ENCODE data around the gene CD8B.

Gene CD8B

DNA sequence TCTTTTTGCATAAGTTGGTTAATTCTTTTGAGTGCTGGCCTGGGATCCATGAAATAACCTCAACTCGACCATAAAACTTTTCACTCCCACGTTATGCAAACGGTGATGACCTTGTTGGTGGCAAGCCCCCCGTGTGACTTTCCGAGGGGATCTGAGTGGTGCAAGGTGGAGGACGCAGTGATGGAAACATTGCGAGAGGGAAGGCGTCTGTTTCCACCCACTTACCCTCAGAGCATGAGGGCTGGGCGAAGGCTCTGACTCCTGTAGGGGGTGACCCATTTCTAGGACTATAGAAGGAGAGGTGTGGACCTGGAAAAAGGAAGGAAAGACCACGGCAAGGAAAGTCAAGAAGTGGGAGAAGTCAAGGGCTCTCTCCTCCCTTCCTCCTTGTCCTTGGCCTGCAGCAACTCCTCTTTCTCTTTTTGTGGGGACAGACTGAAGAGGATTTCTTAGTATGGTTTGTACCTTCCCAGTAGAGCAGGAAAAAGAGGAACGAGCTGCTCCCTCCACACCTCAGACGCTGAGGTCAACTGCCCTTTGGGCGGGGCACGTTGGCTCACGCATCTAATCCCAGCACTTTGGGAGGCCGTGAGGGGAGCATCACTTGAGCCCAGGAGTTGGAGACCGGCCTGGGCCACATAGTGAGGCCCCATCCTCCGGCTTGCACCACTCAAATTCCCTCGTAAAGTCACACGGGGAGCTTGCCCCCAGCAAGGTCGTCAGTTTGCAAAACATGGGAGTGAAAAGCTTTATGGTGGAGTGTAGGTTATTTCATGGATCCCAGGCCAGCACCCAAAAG lies 55.4 kb downstream of the CD8B start:
- DNase-seq (peak; percentile 67), ATAC-seq (peak; percentile 42)

GRCh38 chr2:86800856-86801567 lies 60.7 kb downstream of the CD8B start:
- DNase-seq = no peak
- ATAC-seq = no peak

DNA sequence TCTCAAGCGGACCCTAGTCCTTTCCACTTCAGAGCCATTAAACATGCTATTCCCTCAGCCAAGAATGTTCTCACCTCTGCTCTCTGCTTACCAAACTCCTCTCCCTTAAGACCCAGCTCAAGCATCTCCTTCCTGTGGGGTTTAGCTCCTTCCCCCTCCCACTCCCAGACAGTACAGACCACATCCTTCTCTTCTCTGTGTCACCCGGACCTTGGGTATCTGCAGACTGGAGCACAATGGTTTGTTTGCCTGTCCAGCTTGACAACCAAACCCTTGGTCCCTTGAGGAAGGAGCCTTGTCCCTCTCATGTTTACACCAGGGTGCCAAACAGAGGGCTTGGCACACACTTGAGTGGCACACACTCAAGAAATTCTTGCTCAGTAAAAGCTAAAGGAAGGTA lies 66.8 kb downstream of the CD8B start:
- ATAC-seq (peak; percentile 42), DNase-seq (peak; percentile 21)

DNA sequence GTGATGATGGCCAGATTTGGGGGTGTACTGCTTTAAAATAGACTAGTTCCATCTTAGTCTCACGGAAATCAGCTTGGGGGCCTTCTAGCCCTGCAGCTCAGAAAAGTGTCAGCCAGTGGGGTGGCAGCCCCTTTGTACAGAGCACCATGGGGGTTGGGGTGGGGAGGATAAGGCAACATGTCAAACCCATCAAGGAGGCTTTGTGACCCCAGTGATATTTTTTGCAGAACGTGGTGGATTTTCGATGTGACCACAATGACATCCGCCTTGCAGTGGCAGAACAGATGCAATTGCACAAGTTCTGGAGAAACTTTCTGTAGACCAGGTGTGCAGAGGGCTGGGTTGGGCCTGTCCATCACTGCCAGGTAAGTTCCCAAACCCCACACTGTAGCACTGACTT lies 67.9 kb downstream of the CD8B start:
- DNase-seq = peak; percentile 38
- ATAC-seq = peak; percentile 5

DNA sequence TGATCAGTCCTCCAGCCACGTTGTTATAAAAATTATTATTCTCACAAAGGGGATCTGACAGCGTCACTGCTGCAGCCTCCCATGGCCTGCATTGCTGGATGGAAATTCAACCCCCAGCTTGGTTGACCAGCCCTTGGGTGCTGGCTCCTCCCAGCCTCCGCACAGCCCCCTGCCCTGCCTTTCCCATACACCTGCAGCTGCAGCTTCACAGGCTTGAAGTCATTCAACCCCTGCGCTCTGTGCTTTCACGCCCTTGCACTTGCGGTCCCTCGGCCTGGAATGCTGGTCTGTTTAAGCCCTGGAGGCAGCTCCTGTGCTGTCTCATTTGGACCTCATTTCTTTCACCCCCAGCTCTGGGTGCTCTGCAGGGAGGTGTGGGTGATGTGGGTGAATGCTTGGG lies 70.1 kb downstream of the CD8B start:
- ATAC-seq = peak; percentile 2
- peak; percentile 39 for DNase-seq

- ATAC-seq (peak; percentile 44), DNase-seq (peak; percentile 82)
These were observed 70.8 kb downstream of the CD8B start, which contains the start of gene CD8A for GRCh38 chr2:86790676-86791572. TSS of gene CD8A (minus strand) at chr2:86790913. CDS start at chr2:86790825, 88 bp downstream.

DNA sequence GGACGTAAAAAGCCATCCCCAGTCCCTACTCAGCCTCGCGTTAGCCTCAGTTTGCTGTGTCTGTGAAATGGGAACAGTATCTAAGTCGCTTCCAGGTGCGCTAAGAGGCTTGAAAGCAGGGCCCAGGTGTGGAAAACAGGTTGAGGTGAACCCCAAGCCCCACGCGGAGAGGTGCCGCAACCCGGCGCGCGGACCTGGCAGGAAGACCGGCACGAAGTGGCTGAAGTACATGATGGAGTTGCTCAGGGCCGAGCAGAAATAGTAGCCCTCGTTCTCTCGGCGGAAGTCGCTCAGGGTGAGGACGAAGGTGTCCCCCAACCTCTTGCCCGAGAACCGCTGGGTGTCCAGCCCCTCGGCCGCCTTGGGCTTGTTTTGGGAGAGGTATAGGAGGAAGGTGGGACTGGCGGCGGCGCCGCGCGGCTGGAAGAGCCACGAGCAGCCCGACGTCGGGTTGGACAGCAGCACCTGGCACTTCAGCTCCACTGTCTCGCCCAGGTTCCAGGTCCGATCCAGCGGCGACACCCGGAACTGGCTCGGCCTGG lies 71.5 kb downstream of the CD8B start:
- no peak for ATAC-seq
- no peak for DNase-seq

- ATAC-seq = no peak
- DNase-seq = peak; percentile 40
These were observed 72.0 kb downstream of the CD8B start for GRCh38 chr2:86789687-86790133.

GRCh38 chr2:86788881-86789686 lies 72.6 kb downstream of the CD8B start:
- DNase-seq = peak; percentile 72

DNA sequence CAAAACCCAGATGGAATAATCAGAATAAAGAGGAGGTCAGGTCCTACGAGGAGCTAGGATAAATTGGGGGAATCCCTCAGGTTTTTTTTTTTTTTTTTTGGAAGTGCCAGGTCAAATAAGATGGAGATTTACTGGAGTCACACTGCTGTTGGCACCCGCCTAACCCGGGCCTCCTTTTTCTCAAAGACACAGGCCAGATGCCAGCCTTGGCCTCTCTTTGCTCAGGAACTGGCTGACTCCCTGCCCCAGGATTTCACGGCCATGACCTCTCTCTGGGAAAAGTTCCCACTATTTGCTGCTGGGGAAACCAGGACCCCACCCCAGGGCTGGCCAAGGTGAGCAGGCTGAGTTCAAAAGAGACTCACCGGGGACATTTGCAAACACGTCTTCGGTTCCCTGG lies 73.5 kb downstream of the CD8B start:
- DNase-seq = peak; percentile 17
- ATAC-seq = no peak

More at GRCh38 chr2:86788881-86789686, 72.6 kb downstream of the CD8B start:
- ATAC-seq = no peak

GRCh38 chr2:86787736-86788135 lies 74.0 kb downstream of the CD8B start:
- ATAC-seq = no peak
- peak; percentile 43 for DNase-seq

DNA sequence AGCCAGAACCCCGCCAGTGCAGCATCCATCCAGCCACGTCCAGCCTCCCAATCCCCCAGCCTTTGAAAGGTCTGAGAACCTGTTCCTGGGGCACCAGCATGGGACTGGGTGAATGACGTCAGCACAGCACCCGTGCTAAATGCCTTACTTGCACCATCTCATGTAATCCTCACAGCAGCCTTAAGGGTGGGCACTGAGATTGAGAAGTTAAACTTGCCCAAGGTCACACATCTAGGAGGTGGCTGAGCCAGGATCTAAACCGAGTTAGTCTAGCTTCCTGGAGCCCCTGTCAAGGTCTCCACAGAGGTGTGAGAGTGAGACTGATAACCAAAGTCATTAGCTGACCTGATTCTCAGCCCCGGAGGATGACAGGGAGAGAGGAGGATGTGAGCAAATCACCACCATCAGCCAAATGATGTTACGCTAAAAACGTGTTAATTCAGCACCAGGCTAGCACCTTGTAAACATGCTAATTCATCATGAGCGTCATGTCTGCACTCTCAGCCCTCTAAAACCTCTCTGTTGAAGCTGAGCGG lies 75.6 kb downstream of the CD8B start:
- peak; percentile 66 for ATAC-seq
- DNase-seq = peak; percentile 67

DNA sequence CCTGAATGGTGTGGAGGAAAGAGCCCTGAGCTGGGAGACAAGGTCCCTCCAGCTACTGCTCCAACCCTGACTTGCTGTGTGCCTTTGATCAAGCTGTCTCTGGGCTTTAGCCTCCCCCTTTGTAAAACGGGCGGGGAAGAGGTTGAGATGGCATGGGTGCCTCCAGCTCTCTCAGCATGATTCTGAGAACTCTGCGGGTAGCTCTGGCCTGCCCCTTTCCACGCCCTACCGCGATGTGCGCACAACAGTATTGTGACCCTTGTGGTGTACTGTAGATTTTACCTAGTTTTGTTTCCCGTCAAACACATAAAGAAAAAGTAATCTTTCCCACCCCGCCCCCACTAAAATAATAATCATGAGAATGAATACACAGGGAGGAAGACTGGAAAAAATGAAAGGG lies 76.2 kb downstream of the CD8B start:
- peak; percentile 80 for DNase-seq
- peak; percentile 80 for ATAC-seq

GRCh38 chr2:86783615-86784339 lies 77.9 kb downstream of the CD8B start:
- DNase-seq (peak; percentile 28), ATAC-seq (no peak)

GRCh38 chr2:86782748-86783147 lies 78.9 kb downstream of the CD8B start:
- no peak for ATAC-seq
- no peak for DNase-seq

DNA sequence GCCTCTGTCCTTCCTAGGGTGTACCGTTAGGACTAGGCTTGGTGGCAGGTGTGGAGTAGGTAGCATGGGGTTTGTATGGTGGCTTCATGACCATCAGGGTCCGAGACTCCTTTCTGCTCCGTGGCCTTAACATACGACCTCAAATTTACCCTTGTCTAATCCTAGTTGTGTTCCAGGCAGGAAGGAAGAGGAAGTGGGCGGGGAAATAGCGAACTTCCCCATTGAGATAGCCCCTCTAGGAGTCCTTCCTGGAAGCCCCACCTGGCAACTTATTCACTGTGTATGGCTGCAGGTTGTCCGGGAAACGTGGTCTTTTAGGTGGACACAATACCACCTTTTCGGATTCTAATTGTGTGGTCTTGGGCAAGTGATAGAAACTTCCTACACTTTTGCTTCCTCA lies 80.3 kb downstream of the CD8B start:
- DNase-seq = no peak
- no peak for ATAC-seq

DNA sequence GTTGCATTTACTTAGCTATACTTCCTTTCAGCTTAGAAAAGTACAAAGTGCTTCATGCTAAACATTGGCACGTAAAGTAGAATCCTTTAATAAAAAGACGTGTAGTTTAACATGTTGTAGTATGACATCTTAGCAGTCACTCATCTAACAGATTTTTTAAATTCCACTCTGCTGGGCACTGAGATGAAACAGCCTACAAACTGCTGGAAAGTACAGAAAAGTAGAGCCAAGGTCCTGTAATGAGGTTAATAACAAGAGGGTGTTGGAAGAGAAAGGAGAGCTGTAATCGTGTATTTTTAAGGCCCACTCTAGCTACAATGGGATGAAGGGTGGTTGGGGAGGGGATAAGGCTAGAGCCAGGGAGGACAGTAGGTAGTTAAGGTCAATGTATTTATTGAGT lies 81.7 kb downstream of the CD8B start:
- no peak for ATAC-seq
- no peak for DNase-seq

- DNase-seq (no peak), ATAC-seq (no peak)
These were observed 82.7 kb downstream of the CD8B start for GRCh38 chr2:86778957-86779356.

GRCh38 chr2:86776532-86776931 lies 85.2 kb downstream of the CD8B start:
- DNase-seq (no peak), ATAC-seq (no peak)

GRCh38 chr2:86775338-86775737 lies 86.3 kb downstream of the CD8B start:
- DNase-seq (no peak), ATAC-seq (no peak)
